HEK293T (cell line): ENCODE results near the gene TMEM125.

Source experiments
- CTCF ChIA-PET: fragments of 350-600 bp; formaldehyde crosslinking; extraction: SDS; loops from one replicate; lab custom pipeline; 2021; ENCODE audit warnings: antibody characterized with exemption, inconsistent platforms; lab: Yijun Ruan, JAX
- POLR2A ChIA-PET: fragments of 350-600 bp; formaldehyde crosslinking; extraction: SDS; loops from one replicate; lab custom pipeline; 2020; ENCODE audit warnings: antibody characterized with exemption, inconsistent platforms; lab: Yijun Ruan, JAX
- DNase-seq: peaks from one replicate; pipeline ENCODE4 v3.0.0; 2012; ENCODE audit warnings: mixed read lengths; ENCODE audit errors: extremely low spot score
- ARNT ChIP-seq: fragments of 450-650 bp; IDR thresholded peaks from 2 replicates; pipeline ENCODE4 v1.6.1; 2017; ENCODE audit warnings: mild to moderate bottlenecking
- BHLHE40 ChIP-seq: fragments of 450-650 bp; IDR thresholded peaks from 2 replicates; pipeline ENCODE4 v1.6.1; 2016; ENCODE audit warnings: mild to moderate bottlenecking, moderate library complexity, borderline replicate concordance
- CTBP1 ChIP-seq: fragments of 450-650 bp; IDR thresholded peaks from 2 replicates; pipeline ENCODE4 v1.6.1; 2016; ENCODE audit warnings: borderline replicate concordance
- ELF4 ChIP-seq: fragments of 450-650 bp; IDR thresholded peaks from 2 replicates; pipeline ENCODE4 v1.6.1; 2017; ENCODE audit warnings: antibody characterized with exemption
- FOXA1 ChIP-seq: fragments of 450-650 bp; IDR thresholded peaks from 2 replicates; pipeline ENCODE4 v1.6.1; 2016; ENCODE audit warnings: mild to moderate bottlenecking
- FOXK2 ChIP-seq: fragments of 450-650 bp; IDR thresholded peaks from 2 replicates; pipeline ENCODE4 v1.6.1; 2016; ENCODE audit warnings: mild to moderate bottlenecking
- FOXM1 ChIP-seq: fragments of 450-650 bp; IDR thresholded peaks from 2 replicates; pipeline ENCODE4 v1.6.1; 2017; ENCODE audit warnings: mild to moderate bottlenecking, borderline replicate concordance
- HDGF ChIP-seq: fragments of 450-650 bp; IDR thresholded peaks from 2 replicates; pipeline ENCODE4 v1.6.1; 2017; ENCODE audit warnings: antibody characterized with exemption, borderline replicate concordance
- L3MBTL2 ChIP-seq: fragments of 450-650 bp; conservative IDR thresholded peaks from 2 replicates; pipeline ENCODE4 v1.6.1; 2016; ENCODE audit warnings: mild to moderate bottlenecking
- LEF1 ChIP-seq: fragments of 450-650 bp; IDR thresholded peaks from 2 replicates; pipeline ENCODE4 v1.6.1; 2017; ENCODE audit warnings: mild to moderate bottlenecking, borderline replicate concordance
- NFRKB ChIP-seq: fragments of 450-650 bp; IDR thresholded peaks from 2 replicates; pipeline ENCODE4 v1.6.1; 2016; ENCODE audit warnings: mild to moderate bottlenecking, moderate library complexity
- SP1 ChIP-seq: fragments of 450-650 bp; IDR thresholded peaks from 2 replicates; pipeline ENCODE4 v1.6.1; 2017
- SUZ12 ChIP-seq: fragments of 450-650 bp; IDR thresholded peaks from 2 replicates; pipeline ENCODE4 v1.6.1; 2016; ENCODE audit warnings: mild to moderate bottlenecking
- TARDBP ChIP-seq: fragments of 450-650 bp; IDR thresholded peaks from 2 replicates; pipeline ENCODE4 v1.6.1; 2016
- ZNF384 ChIP-seq: fragments of 450-650 bp; IDR thresholded peaks from 2 replicates; pipeline ENCODE4 v1.6.1; 2016
- TF ChIP-seq, protein P1 (sequence below): fragments of 450-650 bp; IDR thresholded peaks from 2 replicates; pipeline ENCODE4 v1.6.1; 2016

TMEM125 gene

DNA sequence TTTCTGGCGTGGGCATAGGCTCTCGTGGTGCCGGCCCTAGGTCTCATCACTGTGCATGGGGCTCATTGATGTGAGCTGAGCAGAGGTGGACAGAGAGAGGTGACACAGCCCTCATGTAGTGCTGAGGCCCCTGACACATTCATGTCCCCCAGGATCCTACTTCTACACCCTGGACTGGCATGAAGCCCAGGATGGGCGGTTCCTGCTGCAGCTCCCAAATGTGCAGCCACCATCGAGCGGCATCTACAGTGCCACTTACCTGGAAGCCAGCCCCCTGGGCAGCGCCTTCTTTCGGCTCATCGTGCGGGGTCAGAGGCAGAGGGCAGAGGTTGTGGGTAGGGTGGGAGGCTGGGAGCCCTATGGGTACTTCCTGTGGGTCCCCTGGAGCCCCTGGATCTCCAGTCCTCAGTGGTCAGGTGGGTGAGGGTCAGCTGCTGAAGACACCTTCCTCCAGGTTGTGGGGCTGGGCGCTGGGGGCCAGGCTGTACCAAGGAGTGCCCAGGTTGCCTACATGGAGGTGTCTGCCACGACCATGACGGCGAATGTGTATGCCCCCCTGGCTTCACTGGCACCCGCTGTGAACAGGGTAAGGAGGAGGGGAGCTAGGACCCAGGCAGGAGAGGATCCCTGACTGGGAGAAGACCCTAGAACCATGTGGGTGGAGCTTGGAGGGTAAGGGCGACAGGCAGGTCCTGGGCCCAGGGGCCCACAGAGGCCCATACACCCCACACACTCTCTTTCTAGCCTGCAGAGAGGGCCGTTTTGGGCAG, 37.1 kb downstream of the TMEM125 start:
- TF ChIP-seq LEF1 (no peak), SP1 (no peak), SUZ12 (no peak), FOXM1 (no peak), HDGF (no peak), FOXK2 (no peak), ARNT (no peak), L3MBTL2 (no peak), NFRKB (no peak), FOXA1 (no peak), BHLHE40 (no peak), ZNF384 (no peak), TARDBP (no peak), ELF4 (no peak)
- TF ChIP-seq, protein P1, sequence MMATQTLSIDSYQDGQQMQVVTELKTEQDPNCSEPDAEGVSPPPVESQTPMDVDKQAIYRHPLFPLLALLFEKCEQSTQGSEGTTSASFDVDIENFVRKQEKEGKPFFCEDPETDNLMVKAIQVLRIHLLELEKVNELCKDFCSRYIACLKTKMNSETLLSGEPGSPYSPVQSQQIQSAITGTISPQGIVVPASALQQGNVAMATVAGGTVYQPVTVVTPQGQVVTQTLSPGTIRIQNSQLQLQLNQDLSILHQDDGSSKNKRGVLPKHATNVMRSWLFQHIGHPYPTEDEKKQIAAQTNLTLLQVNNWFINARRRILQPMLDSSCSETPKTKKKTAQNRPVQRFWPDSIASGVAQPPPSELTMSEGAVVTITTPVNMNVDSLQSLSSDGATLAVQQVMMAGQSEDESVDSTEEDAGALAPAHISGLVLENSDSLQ, result no peak
- no peak for DNase-seq
- ChIA-PET POLR2A (no interaction called here), CTCF (no interaction called here)

DNA sequence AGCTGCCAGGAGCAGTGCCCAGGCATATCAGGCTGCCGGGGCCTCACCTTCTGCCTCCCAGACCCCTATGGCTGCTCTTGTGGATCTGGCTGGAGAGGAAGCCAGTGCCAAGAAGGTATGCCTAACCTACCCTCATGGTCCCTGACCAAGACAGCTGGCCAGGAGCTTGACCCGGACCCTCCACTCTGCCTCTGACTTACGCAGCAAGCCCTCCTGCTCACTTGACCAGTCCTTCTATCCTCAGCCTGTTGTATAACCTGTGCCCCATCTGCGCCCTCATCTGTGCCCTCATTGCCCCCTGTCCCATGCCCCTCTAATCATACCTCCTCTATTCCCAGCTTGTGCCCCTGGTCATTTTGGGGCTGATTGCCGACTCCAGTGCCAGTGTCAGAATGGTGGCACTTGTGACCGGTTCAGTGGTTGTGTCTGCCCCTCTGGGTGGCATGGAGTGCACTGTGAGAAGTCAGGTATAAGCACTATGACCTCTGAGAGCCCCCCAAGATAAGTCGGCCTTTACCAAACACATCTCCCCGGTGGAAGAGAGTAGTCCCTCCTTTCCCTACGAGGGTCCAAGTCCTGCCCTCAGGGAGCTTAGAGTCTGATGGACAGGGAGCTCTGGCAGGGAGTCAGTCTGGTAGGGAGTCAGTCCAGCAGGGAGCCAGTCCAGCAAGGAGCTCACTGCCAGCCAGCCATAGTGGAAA, 37.8 kb downstream of the TMEM125 start:
- no peak for TF ChIP-seq FOXA1
- no peak for TF ChIP-seq SP1
- no peak for TF ChIP-seq SUZ12
- no peak for TF ChIP-seq FOXM1
- no peak for TF ChIP-seq LEF1
- TF ChIP-seq ELF4, result no peak
- no peak for TF ChIP-seq HDGF
- TF ChIP-seq ZNF384, result no peak
- TF ChIP-seq FOXK2, result no peak
- TF ChIP-seq, protein P1, result no peak
- no peak for TF ChIP-seq TARDBP
- no peak for TF ChIP-seq BHLHE40
- no peak for TF ChIP-seq ARNT
- TF ChIP-seq NFRKB, result no peak
- ChIA-PET CTCF (no interaction called here), POLR2A (no interaction called here)
- no peak for DNase-seq

DNA sequence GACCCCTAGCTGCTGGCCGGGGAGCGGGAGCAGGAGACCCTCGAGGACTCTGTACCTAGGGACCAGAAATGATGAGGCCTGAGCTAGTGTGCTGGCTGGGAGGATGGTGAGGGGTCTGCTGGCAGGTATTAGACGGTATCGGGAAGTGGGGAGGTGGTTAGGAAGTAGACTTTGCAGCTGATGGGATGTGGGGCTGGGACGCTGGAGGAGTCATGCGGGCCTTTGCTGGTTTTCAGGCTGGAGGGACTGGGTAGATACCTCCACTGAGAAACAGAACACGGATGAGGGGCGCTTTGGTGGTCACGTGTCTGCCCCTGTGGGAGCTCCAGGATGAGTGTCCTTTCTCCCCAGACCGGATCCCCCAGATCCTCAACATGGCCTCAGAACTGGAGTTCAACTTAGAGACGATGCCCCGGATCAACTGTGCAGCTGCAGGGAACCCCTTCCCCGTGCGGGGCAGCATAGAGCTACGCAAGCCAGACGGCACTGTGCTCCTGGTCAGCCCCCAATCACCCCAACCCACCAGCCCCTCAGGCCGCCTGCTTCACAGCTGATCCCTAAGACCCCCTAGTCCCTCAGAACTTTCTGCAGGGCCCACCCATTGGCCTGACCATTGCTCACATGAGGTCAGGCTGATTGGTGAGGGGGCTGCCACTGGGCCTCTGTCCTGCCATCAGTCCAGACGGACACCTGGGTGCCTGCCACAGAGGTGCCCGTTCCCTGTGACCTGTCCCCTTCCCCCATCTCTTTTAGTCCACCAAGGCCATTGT, 39.0 kb downstream of the TMEM125 start:
- ChIA-PET CTCF (no interaction called here), POLR2A (no interaction called here)
- DNase-seq, result no peak
- TF ChIP-seq ZNF384, result no peak
- no peak for TF ChIP-seq CTBP1
- TF ChIP-seq ARNT, result no peak
- TF ChIP-seq FOXK2, result no peak
- TF ChIP-seq HDGF, result no peak
- no peak for TF ChIP-seq BHLHE40
- no peak for TF ChIP-seq L3MBTL2
- TF ChIP-seq ELF4, result no peak
- no peak for TF ChIP-seq SUZ12
- TF ChIP-seq NFRKB, result no peak
- no peak for TF ChIP-seq SP1

DNA sequence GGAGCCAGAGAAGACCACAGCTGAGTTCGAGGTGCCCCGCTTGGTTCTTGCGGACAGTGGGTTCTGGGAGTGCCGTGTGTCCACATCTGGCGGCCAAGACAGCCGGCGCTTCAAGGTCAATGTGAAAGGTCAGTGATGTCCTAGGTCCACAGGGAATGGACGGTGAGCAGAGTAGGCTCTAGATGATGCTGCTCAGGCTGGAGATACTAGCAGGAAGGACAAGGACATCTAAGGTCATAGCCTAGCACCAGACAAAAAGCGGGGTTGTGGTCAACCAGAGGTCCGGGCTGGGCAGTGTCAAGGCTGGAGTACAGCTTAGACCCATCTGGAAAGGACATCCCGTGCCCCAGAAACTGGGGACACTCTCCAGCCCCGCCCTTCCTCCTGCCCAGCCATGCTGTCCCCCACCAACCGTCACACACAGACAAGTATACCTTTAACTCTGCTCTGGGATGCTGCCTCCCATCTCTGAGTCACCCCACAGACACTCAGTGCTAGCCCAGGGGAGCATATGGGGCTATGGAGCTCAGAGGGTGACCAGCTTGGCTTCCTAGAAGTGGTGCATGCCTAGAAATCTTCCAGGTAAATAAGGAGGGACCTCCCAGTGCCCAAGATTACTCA, 39.7 kb downstream of the TMEM125 start:
- TF ChIP-seq FOXK2, result no peak
- TF ChIP-seq, protein P1, result no peak
- TF ChIP-seq NFRKB, result no peak
- no peak for DNase-seq
- ChIA-PET CTCF (no interaction called here), POLR2A (no interaction called here)

DNA sequence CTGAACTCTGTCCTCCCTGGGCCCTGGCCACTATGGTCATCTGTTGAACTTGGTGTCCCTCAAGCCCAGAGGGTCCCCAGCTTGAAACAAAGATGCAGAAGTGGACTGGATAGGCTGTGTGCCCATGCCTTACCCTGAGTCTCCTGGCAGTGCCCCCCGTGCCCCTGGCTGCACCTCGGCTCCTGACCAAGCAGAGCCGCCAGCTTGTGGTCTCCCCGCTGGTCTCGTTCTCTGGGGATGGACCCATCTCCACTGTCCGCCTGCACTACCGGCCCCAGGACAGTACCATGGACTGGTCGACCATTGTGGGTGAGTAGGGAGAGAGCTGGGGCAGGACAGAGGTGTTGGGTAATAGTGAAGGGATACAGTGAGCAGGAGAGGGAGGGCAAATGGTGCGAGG, 41.7 kb downstream of the TMEM125 start:
- TF ChIP-seq ARNT, result no peak
- TF ChIP-seq SUZ12, result no peak
- no peak for TF ChIP-seq BHLHE40
- TF ChIP-seq NFRKB, result no peak
- TF ChIP-seq ZNF384, result no peak
- TF ChIP-seq L3MBTL2, result no peak
- TF ChIP-seq FOXK2, result no peak
- no peak for TF ChIP-seq LEF1
- no peak for DNase-seq
- CTCF ChIA-PET, result no interaction called here
- POLR2A ChIA-PET, result no interaction called here

DNA sequence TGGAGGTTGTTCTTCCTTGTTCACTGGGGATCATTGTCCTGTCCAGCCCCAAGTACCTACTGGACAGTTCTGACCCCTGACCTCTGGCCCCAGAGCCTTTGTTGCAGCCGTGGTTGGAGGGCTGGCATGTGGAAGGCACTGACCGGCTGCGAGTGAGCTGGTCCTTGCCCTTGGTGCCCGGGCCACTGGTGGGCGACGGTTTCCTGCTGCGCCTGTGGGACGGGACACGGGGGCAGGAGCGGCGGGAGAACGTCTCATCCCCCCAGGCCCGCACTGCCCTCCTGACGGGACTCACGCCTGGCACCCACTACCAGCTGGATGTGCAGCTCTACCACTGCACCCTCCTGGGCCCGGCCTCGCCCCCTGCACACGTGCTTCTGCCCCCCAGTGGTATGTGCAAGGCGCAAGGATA, 42.4 kb downstream of the TMEM125 start:
- DNase-seq, result no peak
- ChIA-PET POLR2A (no interaction called here), CTCF (no interaction called here)
- TF ChIP-seq TARDBP (no peak), HDGF (no peak), CTBP1 (no peak), ARNT (no peak), FOXM1 (no peak), LEF1 (no peak)
